HG02970 (cell line): ENCODE data around the gene RHCG.
"Not testable (repeated sequence)": the region's sequence is repeated elsewhere in the genome, so short reads cannot be mapped to it uniquely, and the experiment has no call there.

ENCODE experiments used
- ATAC-seq: cut with Tn5 transposase; IDR thresholded peaks from one replicate; pipeline ENCODE4 v1.9.1; 2021; ENCODE audit warnings: mild to moderate bottlenecking, moderate library complexity, moderate number of reproducible peaks; ENCODE audit not compliant: unreplicated experiment, low FRiP score

Gene RHCG

DNA sequence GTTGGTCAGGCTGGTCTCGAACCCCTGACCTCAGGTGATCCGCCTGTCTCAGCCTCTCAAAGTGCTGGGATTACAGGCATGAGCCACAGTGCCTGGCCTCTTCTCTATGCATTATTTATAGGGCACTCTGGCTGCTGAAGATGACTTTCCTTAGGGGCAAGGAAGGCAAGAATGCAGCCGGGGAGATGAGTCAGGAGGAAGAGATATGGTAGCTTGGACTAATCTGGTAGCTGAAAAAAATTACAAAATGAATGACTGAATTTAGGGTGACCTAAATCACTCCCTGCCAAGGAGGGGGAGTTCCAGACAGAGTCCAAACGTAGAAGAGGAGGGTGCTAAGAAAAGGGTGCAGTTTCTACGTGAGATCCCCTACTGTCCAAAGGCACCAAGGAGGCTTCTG lies 14.2 kb downstream of the RHCG start:
- no peak for ATAC-seq

DNA sequence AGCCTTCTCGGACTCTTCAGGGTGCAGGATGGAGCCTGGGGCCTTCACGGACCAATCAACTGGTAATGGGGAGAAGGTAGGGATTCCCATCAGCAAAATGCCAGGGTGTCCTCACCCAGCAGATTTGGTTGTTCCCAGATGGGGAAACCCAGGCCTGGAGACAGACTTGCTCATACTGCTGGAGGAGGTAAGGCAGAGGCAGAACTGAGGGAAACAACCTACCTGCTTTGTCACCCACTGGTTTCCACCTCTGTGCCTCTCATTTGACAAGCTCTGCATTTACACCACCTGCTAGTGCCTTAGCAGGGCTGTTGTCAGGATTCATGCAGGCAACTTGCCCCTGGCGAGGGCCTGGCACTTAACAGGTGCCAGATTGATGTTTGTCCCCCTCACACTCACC lies 15.9 kb downstream of the RHCG start:
- no peak for ATAC-seq

DNA sequence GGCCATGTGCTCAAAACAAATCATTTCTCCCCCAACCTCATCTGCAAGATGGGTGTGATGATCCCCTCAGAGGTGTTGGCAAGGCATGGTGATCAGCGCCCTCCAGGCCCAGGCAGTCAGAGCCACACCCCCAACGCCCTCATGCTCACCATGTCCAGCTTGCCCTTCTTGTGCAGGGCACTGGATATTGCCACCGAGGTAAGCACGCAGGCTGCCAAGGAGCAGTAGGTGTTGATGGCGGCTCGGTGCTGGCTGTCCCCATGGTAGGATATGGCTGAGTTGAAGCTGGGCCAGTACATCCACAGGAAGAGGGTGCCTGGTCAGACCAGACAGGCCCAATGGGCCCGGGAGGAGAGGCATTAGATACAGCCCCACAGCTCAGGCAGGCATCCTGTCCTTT lies 17.2 kb downstream of the RHCG start:
- ATAC-seq: no peak

DNA sequence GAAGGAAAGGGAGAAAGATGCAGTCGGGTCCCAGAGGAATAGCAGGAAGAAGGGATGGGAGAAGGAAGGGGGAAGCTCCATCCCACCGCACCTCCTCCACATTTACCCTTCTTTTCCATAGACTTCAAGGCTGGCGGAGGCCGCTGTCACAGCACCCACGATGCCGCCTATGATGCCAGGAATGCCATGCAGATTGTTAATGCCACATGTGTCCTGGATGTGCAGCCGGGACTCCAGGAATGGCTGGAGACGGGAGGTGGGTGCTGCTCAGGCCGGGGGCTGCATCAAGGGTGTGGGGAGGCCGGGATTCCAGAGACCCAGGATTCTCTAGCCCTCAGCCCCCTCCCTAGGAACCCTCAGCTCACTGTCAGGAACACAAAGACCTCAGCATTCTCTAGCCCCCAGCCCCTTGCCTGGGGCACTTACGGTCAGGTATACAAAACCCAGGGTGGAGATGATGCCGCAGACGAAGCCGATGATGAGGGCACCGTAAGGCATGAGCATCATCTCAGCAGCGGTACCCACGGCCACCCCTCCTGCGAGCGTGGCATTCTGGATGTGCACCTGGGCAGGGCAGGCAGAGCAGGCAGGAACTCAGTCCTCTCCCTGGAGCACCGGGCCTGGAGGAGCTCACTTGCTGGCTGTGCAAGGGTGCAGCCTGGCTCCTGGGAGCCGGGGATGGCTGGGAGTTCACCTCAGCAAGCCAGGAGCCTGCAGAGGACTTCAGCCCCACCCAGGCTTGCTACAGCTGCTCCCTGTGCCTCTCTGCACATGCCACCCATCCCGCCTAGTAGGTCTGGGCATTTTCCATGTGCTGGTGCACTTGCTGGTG lies 18.8 kb downstream of the RHCG start:
- no peak for ATAC-seq

DNA sequence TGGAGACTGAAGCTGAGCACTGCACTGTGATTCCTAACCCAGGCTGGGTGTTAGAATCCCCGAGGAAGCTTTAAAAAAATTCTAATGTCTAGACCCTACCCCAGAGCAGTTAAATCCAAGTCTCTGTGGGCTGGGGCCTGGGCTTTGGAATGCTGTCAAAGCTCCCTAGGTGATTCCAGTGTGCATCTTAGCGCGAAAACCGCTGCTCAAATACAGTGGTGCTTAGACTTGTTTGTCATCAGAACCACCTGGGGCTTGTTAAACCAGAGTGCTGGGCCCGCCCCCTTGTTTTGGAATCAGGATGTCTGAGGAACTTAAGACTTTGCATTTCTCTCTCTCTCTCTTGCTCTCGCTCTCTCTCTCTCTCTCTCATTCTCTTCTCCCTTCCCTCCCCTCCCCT lies 20.7 kb downstream of the RHCG start:
- ATAC-seq: no peak

DNA sequence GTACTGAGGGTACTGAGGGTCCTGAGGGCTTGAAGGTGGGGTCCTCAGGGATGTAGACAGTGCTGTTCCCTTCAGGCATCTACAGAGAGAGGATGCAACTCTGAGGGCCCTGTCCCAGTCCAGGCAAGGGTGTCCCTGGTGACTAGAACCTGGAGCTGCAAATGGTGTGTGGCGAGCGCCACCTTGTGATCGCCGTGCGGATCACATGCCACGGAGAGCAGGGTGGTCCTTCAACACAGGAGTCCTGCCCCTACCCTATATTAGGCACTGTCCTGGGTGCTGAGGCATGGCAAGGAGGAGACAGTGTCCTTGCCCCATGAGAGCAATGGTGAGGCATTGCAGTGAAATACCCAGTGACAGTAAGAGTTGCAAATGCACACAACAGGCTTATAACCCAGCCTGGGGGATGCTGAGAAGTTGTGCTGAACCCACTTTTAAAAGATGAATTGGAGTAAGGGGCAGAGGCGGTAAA lies 23.6 kb downstream of the RHCG start:
- no peak for ATAC-seq

DNA sequence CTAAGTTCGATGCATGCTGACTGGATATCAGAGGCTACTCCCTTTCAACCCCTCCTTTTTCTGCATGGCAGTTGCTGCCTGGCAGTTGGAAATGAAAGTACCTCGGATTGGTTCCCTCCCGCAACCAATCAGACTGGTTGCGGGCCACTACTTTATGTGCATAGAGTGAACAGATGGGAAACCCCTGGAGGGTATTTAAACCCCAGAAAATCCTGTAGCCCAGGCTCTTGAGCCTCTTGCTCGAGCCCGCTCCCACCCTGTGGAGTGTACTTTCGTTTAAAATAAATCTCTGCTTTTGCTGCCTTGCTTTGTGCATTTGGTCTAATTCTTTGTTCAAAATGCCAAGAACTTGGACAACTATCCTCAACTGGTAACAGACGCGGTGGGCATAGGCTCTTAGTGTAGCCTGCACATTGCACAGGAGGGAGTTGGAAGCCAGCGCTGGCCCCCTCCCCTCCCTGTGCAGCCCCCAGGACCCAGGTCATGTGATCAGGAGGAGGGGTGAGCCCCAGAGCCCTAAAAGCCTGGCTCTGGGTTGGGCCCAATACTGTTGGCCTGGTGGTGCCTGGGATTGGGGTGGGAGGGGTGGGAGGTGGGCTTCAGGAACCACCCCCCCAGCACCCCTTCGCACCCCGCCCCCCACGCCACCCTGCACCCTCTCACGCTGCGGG lies 26.8 kb downstream of the RHCG start:
- no peak for ATAC-seq

DNA sequence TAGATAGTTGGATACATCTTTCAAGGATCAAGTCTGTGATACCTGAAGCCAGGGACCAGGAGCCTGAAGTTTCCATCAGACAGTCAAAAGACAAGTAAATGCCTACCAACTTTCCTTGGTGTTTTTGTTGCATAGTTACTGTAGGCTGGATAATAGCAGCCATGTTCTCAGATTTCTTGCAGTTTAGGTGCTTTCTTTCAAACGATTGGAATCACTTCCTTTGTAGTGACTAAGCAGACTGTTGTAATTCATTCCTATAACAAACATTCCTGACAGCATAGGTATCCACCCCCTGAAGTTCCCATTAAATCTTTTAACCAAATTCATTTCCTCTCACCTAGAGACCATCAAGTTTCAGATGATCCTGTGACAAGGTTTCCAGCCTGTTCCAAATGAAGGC lies 27.6 kb downstream of the RHCG start:
- ATAC-seq: not testable (repeated sequence)

DNA sequence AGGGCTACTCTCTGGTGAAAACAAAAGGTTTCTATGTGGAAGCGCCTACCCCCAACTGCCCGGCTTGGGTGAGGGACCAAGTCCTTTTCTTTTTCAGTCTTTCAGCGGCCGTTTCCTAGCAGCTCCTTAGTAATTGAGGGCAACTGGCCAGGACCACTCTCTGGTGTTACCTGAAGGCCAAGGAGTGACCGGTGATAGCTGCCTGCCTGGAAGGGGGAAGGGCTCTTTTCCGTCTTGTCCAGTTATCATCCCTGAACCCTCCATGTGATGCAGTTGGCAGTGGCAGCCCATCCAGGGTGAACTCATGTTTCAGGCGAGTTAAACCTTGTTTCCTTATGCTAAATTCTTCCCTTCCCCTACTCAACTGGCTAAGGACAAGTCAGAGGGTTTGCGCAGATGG lies 33.3 kb downstream of the RHCG start:
- ATAC-seq: no peak

DNA sequence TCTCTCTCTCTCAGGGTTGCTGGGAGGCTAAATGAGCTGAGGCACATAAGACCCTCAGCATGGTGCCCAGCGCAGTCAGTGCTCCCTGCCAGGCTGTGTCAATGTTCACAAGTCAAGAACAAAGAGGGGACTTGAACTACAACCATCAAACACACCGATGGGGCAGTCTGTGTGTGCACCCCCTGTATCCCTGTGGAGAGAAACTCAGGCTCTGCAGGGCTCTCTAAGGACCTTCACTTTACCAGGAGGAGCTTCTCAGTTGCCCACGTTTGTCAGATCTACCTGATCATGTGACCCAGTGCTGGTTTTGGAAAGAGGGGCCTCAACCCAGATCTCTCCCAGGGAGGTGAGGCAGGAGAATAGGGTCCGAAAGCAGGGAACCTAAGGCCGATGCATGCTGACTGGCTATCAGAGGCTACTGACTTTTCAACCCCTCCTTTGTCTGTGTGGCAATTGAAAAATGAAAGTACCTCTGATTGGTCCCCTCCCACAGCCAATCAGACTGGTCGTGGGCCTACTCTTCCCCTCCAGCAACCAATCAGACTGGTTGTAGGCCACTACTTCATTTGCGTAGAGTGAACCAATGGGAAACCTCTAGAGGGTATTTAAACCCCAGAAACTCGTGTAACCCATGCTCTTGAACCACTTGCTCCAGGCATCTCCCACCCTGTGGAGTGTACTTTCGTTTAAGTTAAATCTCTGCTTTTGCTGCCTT lies 34.0 kb downstream of the RHCG start:
- ATAC-seq: no peak

DNA sequence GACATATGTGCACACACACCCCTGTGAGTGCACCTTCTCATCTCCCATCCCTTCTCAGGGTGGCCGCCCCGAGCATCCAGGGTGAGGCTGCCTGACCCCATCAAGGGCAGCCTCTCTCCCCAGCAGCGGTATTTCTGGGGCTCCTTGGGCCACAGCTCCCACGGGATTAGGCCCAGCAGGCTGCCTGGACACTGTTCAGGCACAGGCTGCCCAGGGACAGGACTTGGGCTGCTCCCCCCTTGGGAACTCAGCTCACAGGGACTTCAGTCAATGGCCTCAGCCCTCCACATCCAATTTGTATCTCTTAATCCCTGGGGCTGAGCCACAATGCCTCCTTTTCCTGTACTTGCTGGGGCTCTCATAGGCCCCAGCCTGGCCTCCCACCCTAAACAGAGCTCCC lies 35.0 kb downstream of the RHCG start:
- no peak for ATAC-seq

DNA sequence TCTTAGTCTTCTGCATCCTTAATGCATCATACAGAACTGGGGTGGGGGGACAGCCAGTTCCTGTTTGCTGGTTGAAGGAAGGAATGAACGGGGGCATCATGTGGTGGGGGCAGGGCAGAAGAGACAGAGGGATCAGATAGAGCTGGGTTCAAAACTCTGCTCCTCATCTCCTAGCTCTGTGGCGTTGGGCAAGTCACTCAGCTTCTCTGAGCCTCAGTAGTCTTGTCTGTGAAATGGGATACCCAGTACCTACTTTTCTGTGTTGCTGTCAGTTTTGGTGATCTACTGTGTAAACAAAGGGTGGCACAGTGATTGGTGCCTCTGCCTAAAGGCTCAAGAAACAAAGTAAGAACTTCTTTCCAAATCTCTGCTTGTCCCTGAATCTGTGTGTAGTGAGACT lies 36.3 kb downstream of the RHCG start:
- no peak for ATAC-seq

DNA sequence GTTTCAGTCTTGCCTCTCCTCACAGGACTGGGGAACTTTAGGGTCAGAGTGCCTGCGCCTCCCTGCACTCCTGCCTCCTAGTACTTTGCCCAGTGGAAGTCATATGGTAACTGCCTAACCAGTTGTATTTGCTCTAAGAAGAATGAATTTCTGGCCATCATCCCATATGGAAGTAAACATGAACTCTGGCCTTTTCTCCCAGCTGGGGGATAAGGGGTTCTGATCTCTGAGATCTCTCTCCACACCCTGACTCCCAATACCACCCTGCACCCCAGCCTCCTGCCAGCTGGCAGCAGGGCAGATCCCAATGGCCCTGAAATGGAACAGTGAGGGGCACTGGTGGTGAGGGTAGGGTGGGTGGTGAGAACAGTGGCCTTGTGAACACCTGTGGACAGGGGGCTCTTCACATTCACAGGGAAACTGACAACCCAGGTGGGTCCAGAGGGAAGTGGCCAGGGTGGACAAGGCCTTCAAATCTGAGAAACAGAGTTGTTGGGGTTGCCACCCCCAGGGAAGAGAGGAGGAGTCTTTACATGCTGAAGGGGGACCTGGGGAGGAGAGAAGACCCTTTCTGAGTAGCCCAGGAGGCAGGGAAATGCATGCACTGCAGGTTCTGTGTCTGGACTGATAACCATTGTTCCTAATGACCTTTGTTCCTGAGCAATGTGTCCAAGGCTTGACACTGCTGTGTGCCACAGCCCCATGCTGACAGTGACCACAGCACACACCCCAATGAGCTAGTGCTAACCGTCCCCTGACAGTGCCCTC lies 36.9 kb downstream of the RHCG start:
- ATAC-seq: no peak

DNA sequence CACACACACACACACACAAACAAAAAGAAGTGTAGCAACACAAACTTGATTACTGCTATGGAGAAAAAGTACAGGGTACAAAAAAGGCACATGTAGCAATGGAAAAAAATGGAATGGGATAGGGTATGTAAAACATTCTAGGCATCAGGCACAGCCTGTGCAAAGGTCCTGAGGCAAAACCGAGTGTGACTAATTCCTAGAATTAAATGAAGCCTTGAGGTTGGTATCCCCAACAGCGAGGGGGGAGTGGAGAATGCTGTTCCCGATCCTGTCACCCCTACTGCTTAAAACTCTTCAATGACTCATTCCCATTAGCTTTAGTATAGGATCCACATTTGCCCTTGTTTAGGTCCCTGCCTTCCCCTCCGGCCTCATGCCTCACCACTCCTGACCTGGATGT lies 37.9 kb downstream of the RHCG start:
- no peak for ATAC-seq

DNA sequence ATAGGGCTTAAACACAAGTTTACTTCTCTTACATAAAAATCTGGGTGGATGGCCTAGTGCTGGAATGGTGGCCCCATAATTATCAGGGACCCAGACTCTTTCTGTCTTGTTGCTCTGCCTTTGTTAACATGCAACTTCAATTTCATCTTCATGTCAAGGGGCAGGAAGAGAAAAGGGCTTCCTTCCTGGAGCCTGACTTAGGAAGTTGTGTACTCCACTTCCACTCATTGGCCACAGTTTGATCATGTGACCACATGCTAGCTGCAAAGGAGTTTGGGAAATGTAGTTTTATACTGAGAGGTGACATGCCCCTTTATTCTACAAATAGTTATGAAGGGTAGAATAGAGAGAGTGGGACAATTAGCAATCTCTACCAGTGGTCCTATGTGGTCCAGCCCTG lies 39.3 kb downstream of the RHCG start:
- no peak for ATAC-seq

DNA sequence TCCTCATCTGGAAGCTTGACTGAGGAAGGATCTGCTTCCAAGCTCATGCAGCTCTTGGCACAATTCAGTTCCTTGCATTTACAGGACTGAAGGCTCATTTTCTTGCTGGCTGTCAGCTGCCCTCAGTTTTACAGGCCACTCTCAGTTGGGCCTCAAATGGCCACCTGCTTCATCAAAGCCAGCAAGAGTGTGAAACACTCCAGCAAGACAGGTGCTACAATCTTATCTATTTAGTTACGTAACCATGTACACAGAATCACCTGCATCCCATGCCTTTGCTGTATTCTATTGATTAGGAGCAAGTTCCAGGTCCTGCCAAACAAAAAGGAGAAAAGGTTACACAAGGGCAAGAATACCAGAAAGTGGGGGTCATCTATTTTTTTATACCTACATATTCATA lies 40.8 kb downstream of the RHCG start:
- ATAC-seq: no peak

DNA sequence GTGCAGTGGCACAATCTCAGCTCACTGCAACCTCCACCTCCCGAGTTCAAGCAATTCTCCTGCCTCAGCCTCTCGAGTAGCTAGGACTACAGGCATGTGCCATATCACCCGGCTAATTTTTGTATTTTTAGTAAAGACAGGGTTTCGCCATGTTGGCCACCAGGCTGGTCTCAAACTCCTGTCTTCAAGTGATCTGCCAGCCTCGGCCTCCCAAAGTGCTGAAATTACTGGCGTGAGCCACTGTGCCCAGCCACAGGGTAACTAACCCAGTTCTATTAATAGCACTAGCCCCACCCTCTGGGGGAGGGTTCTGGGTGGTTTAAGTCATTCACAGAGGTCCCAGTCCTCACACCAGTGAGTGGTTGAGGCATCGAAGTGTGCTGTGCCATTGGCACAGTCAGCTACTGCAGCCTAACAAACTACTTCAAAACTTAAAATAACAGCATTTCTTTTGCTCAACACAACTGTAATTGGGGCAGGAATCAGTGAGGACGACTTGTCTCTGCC lies 44.0 kb downstream of the RHCG start:
- ATAC-seq: no peak

DNA sequence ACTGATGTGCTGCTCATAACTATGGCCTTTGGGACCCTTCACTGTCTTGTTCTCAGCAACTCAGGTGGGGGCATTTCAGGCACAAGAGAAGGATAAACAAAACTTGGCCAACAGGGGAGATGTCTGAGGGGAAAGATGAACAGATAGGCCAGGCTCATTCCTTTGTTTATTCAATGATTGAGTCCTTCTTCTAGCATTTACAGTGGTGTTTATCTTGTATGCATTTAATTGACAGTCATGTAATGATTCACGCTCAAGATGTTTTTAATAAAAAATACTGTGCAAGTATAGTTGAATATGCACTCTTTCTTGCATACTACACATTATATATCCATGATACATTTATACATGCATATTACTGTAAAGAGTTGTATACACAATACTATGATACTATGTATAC lies 44.5 kb downstream of the RHCG start:
- no peak for ATAC-seq

DNA sequence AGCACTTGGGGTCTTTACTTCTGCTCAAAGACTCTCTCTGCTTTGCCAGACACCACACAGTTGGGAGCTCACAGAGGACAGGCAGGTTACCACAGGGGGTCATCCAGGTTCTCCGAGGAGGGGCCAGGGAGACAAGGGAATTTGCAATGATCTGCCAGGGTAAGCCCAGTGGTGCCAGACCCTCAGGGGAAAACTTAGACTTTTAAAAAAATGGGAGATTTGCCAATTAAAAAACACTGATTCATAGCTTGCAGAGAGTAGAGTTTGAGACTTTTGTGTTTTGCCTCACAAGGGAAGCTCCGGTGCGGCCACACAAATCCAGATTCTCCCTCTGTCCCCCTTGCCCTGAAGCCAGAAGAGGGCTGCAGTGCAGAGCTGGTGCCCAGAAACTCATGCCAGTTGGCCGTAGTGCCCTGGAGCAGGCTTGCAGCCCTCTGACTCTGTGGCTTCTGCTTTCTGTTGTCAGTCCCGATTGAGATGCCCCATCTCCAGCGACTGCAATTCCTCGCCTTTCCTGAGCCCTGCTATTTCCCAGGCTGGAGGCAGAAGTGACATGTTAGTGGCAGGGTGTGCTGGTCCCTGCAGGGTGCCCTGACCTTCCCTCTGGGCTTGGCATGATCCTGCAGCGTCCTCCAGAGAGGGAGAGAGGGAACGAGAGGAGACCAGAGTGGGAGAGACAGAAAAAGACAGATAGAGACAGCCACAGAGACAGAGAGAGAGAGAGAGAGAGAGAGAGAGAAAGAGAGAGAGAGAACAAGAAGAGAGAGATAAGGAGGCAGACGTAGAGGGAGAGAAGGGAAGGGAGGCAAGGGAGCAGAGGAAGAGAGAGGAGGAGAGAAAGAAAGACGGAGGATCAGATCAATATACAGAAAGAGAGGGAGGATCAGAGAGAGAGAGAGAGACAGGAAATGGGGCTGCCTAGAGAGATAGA lies 46.0 kb downstream of the RHCG start:
- ATAC-seq: no peak
